ENCODE measurements around the gene ZNF835.

Gene ZNF835

GRCh38 chr19:56671613-56671994, at the start of gene ZNF835:
Gene ZNF835, minus strand, starts transcription at chr19:56671757. Its CDS starts 6,559 bp downstream, at chr19:56665198.
- in situ Hi-C loops (cut with MboI; ENCODE audit: low sequenced_read_pairs, unreplicated experiment), result no loop called here
- TF ChIP-seq CTCF (IDR thresholded peaks at IDR 0.05; ENCODE audit: borderline replicate concordance, control extremely low read depth, extremely low read depth, insufficient read depth, missing control alignments), result no peak
- DNase-seq (ENCODE audit: low spot score), result peak; percentile 58

- no peak for TF ChIP-seq CTCF (IDR thresholded peaks at IDR 0.05; ENCODE audit: borderline replicate concordance, control extremely low read depth, extremely low read depth, insufficient read depth, missing control alignments)
- DNase-seq (ENCODE audit: low spot score), result no peak
- in situ Hi-C loops (cut with MboI; ENCODE audit: low sequenced_read_pairs, unreplicated experiment), result no loop called here
These were observed 48.7 kb upstream of the ZNF835 start for GRCh38 chr19:56720281-56720680.

GRCh38 chr19:56718231-56718630, 46.7 kb upstream of the ZNF835 start:
- DNase-seq (ENCODE audit: low spot score), result no peak
- in situ Hi-C loops (cut with MboI; ENCODE audit: low sequenced_read_pairs, unreplicated experiment), result no loop called here

GRCh38 chr19:56712611-56713276, 41.2 kb upstream of the ZNF835 start:
- TF ChIP-seq CTCF (IDR thresholded peaks at IDR 0.05; ENCODE audit: borderline replicate concordance, control extremely low read depth, extremely low read depth, insufficient read depth, missing control alignments), result no peak
- no peak for DNase-seq (ENCODE audit: low spot score)
- in situ Hi-C loops (cut with MboI; ENCODE audit: low sequenced_read_pairs, unreplicated experiment), result no loop called here

More at GRCh38 chr19:56718231-56718630, 46.7 kb upstream of the ZNF835 start:
- no peak for TF ChIP-seq CTCF (IDR thresholded peaks at IDR 0.05; ENCODE audit: borderline replicate concordance, control extremely low read depth, extremely low read depth, insufficient read depth, missing control alignments)

- DNase-seq (ENCODE audit: low spot score), result no peak
- in situ Hi-C loops (cut with MboI; ENCODE audit: low sequenced_read_pairs, unreplicated experiment), result no loop called here
- no peak for TF ChIP-seq CTCF (IDR thresholded peaks at IDR 0.05; ENCODE audit: borderline replicate concordance, control extremely low read depth, extremely low read depth, insufficient read depth, missing control alignments)
These were observed 38.9 kb upstream of the ZNF835 start for GRCh38 chr19:56710437-56710836.

GRCh38 chr19:56707821-56708220, 36.3 kb upstream of the ZNF835 start:
- no peak for DNase-seq (ENCODE audit: low spot score)
- TF ChIP-seq CTCF (IDR thresholded peaks at IDR 0.05; ENCODE audit: borderline replicate concordance, control extremely low read depth, extremely low read depth, insufficient read depth, missing control alignments), result no peak
- in situ Hi-C loops (cut with MboI; ENCODE audit: low sequenced_read_pairs, unreplicated experiment), result no loop called here
